Panc1 (cell line): ENCODE measurements around the gene OOSP4A. TPM values are rescaled to one million over a fixed set of nuclear protein-coding genes. Genes with fewer than 3 reads are reported as not detected.

Experiments used
- ATAC-seq: fragments of 200-7000 bp; cut with Tn5 transposase; 2 replicates; pipeline ENCODE4 v1.9.1; 2020; ENCODE audit warnings: mild to moderate bottlenecking, moderate library complexity
- BruUV-seq: library from RNA; stranded (reverse); fragments of 400-500 nt; replicated peaks from 2 replicates; lab custom pipeline; 2021; lab: Mats Ljungman, UMichigan
- CTCF ChIA-PET: fragments of 300-600 bp; sonication (Branson Sonifier 250); formaldehyde crosslinking; loops from one replicate; lab custom pipeline; 2022; ENCODE audit warnings: antibody characterized with exemption; lab: Charles Lee
- POLR2A ChIA-PET: fragments of 300-600 bp; sonication (Branson Sonifier 250); formaldehyde crosslinking; loops from one replicate; lab custom pipeline; 2022; ENCODE audit warnings: antibody characterized with exemption; lab: Charles Lee
- DNase-seq: peaks from one replicate; pipeline ENCODE4 v3.0.0-alpha.2; 2010; ENCODE audit warnings: low read depth, low spot score
- H3K27ac ChIP-seq: 2 replicates; pipeline ENCODE4 v1.5.1; 2011; ENCODE audit warnings: mild to moderate bottlenecking, low read length, inconsistent platforms
- H3K27me3 ChIP-seq: fragments of 200-500 bp; sonication (Bioruptor generic); 2 replicates; pipeline ENCODE4 v1.6.0; 2014; ENCODE audit warnings: low read length, inconsistent platforms; ENCODE audit not compliant: control insufficient read depth, insufficient read depth
- H3K36me3 ChIP-seq: fragments of 200-500 bp; sonication (Bioruptor generic); 2 replicates; pipeline ENCODE4 v1.5.1; 2014; ENCODE audit warnings: inconsistent platforms, mild to moderate bottlenecking, low read length, moderate library complexity; ENCODE audit not compliant: control insufficient read depth, insufficient read depth
- H3K4me1 ChIP-seq: 2 replicates; pipeline ENCODE4 v1.5.1; 2011; ENCODE audit warnings: inconsistent platforms, mild to moderate bottlenecking, low read length, moderate library complexity; ENCODE audit not compliant: control insufficient read depth, insufficient read depth
- H3K4me3 ChIP-seq, 2 experiments: 2 replicates each; pipeline ENCODE4 v1.5.1; 2011 to 2012; ENCODE audit warnings: low read depth in 2 of 2, low read length in 2 of 2, mild to moderate bottlenecking in 2 of 2, inconsistent platforms in 1 of 2, moderate library complexity in 1 of 2
- H3K9me3 ChIP-seq: fragments of 200-500 bp; sonication (Bioruptor generic); 2 replicates; pipeline ENCODE4 v1.5.1; 2014; ENCODE audit warnings: low read depth, mild to moderate bottlenecking, inconsistent platforms, low read length, moderate library complexity; ENCODE audit not compliant: control insufficient read depth, insufficient read depth
- POLR2AphosphoS5 ChIP-seq: IDR thresholded peaks from 2 replicates; pipeline ENCODE4 v1.6.1; 2012; ENCODE audit warnings: mild to moderate bottlenecking, low read depth, low read length, moderate library complexity
- SIN3A ChIP-seq: IDR thresholded peaks from 2 replicates; pipeline ENCODE4 v1.6.1; 2012; ENCODE audit warnings: low read depth, mild to moderate bottlenecking, low read length, moderate library complexity, borderline replicate concordance; ENCODE audit not compliant: insufficient read depth
- TCF7L2 ChIP-seq: IDR thresholded peaks from 2 replicates; pipeline ENCODE4 v1.6.1; 2011; ENCODE audit warnings: mild to moderate bottlenecking, low read depth, low read length, inconsistent platforms
- in situ Hi-C: cut with HindIII; loops from 2 replicates; pipeline ENCODE4 v1.10.0; 2016; ENCODE audit warnings: low sequenced_read_pairs, low pct_unique_long_range_greater_than_20kb
- intact Hi-C: fragments of 100-400 bp; cut with micrococcal nuclease; formaldehyde crosslinking; loops from one replicate; pipeline ENCODE4 v1.10.0; 2022; ENCODE audit not compliant: unreplicated experiment
- total RNA-seq: library from RNA; stranded (reverse); gene quantifications from one replicate; pipeline ENCODE4 v1.2.1, GENCODE V29; 2021; ENCODE audit not compliant: unreplicated experiment
- TF ChIP-seq, protein P1 (sequence below), 2 experiments: IDR thresholded peaks; 2 replicates each; pipeline ENCODE4 v1.6.1; 2011 to 2012; ENCODE audit warnings: low read depth in 2 of 2, control low read depth in 1 of 2, low read length in 1 of 2, mild to moderate bottlenecking in 1 of 2, moderate library complexity in 1 of 2; ENCODE audit not compliant: insufficient read depth in 1 of 2
- TF ChIP-seq, protein P2 (sequence below): fragments of 450-650 bp; IDR thresholded peaks from 2 replicates; pipeline ENCODE4 v1.5.1; 2017; ENCODE audit warnings: mild to moderate bottlenecking

Gene OOSP4A
- total RNA-seq, 1 experiment from 2014 or later = not detected

GRCh38 chr11:59953463-59954218 lies 10.2 kb upstream of the OOSP4A start:
- no peaks in the 10 kb centered on the region for H3K4me1 ChIP-seq
- TF ChIP-seq, protein P1, sequence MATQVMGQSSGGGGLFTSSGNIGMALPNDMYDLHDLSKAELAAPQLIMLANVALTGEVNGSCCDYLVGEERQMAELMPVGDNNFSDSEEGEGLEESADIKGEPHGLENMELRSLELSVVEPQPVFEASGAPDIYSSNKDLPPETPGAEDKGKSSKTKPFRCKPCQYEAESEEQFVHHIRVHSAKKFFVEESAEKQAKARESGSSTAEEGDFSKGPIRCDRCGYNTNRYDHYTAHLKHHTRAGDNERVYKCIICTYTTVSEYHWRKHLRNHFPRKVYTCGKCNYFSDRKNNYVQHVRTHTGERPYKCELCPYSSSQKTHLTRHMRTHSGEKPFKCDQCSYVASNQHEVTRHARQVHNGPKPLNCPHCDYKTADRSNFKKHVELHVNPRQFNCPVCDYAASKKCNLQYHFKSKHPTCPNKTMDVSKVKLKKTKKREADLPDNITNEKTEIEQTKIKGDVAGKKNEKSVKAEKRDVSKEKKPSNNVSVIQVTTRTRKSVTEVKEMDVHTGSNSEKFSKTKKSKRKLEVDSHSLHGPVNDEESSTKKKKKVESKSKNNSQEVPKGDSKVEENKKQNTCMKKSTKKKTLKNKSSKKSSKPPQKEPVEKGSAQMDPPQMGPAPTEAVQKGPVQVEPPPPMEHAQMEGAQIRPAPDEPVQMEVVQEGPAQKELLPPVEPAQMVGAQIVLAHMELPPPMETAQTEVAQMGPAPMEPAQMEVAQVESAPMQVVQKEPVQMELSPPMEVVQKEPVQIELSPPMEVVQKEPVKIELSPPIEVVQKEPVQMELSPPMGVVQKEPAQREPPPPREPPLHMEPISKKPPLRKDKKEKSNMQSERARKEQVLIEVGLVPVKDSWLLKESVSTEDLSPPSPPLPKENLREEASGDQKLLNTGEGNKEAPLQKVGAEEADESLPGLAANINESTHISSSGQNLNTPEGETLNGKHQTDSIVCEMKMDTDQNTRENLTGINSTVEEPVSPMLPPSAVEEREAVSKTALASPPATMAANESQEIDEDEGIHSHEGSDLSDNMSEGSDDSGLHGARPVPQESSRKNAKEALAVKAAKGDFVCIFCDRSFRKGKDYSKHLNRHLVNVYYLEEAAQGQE (IDR thresholded peaks at IDR 0.05; ENCODE audit: insufficient read depth in 1 of 2, low read depth in 2 of 2, low read length in 1 of 2) = no peak
- TF ChIP-seq, protein P2, sequence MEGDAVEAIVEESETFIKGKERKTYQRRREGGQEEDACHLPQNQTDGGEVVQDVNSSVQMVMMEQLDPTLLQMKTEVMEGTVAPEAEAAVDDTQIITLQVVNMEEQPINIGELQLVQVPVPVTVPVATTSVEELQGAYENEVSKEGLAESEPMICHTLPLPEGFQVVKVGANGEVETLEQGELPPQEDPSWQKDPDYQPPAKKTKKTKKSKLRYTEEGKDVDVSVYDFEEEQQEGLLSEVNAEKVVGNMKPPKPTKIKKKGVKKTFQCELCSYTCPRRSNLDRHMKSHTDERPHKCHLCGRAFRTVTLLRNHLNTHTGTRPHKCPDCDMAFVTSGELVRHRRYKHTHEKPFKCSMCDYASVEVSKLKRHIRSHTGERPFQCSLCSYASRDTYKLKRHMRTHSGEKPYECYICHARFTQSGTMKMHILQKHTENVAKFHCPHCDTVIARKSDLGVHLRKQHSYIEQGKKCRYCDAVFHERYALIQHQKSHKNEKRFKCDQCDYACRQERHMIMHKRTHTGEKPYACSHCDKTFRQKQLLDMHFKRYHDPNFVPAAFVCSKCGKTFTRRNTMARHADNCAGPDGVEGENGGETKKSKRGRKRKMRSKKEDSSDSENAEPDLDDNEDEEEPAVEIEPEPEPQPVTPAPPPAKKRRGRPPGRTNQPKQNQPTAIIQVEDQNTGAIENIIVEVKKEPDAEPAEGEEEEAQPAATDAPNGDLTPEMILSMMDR = no peak
- TF ChIP-seq SIN3A = no peak
- no peak for TF ChIP-seq POLR2AphosphoS5
- TF ChIP-seq TCF7L2 = no peak
- no peak overlapping the region for H3K4me3 ChIP-seq
- H3K36me3 ChIP-seq = no peaks in the 10 kb centered on the region
- H3K27ac ChIP-seq = no peak overlapping the region
- intact Hi-C loops (no loop called here), in situ Hi-C loops (no loop called here)
- CTCF ChIA-PET = no interaction called here
- H3K9me3 ChIP-seq = no peaks in the 10 kb centered on the region
- POLR2A ChIA-PET = no interaction called here
- BruUV-seq = no TSS peak
- no peaks in the 10 kb centered on the region for H3K27me3 ChIP-seq
- no peak for ATAC-seq
- peak; percentile 4 for DNase-seq

GRCh38 chr11:59954219-59954847 lies 9.5 kb upstream of the OOSP4A start:
- in situ Hi-C loops (no loop called here), intact Hi-C loops (no loop called here)
- Histone ChIP-seq H3K9me3 (no peaks in the 10 kb centered on the region), H3K4me1 (no peaks in the 10 kb centered on the region), H3K27me3 (no peaks in the 10 kb centered on the region), H3K27ac (no peak overlapping the region), H3K36me3 (no peaks in the 10 kb centered on the region), H3K4me3 (no peak overlapping the region)
- ATAC-seq (no peak), DNase-seq (no peak)
- CTCF ChIA-PET = no interaction called here
- TF ChIP-seq, protein P2 = no peak
- TF ChIP-seq SIN3A = no peak
- POLR2A ChIA-PET = no interaction called here
- BruUV-seq = no TSS peak
